Stromal cell of bone marrow (primary cell): Measurements from ENCODE around the gene CEP128.

Source experiments
- DNase-seq: peaks from one replicate; pipeline ENCODE4 v3.0.0-alpha.2; 2012; ENCODE audit warnings: low read depth

Gene CEP128

DNA sequence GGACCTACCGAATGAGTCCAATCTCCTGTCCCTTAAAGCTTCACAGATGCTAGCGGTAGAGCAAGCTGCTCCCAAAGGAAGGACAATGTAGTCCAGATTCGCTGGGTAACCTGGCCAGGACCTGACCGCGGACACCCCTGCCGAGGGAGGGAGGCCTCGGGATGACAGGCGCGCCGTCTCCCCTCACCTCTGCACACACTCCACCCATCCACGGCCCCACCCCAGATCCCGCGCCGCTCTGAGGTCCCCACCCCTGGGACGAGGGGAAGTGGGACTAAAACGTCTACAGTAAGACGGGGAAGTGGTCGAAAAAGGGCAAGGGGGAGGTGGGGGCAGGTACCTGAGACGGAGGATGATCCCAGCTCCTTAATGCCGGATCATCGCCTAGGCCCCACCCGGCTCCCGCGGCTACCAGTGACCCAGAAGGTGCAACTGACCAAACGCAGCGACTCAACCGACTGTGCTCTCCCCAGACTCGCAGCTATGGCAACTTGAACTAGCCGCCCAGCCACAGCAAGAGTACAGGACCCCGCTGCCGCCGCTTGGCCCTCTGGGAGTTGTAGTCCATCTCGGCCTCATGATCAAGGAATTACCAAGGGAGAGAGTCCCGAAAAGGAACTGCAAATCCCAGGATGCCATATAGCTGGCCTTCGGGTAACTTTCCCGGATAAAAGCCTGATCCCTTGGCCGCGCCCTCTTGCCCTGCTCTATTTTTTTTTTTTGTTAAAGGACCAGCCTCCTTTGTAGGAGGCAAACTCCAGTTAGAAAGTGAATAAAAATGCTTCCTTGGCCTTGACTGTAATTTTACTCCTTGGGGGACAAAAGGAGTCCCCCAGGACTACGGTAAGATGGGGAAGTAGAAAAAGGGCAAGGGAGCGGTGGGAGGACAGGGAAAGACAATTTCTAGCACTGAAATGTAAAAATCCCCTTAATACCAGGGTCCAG is at the start of gene CEP128:
CEP128 (minus strand) TSS at position 498 of the 945 bp plus-strand sequence.
- peak; percentile 99 for DNase-seq

DNA sequence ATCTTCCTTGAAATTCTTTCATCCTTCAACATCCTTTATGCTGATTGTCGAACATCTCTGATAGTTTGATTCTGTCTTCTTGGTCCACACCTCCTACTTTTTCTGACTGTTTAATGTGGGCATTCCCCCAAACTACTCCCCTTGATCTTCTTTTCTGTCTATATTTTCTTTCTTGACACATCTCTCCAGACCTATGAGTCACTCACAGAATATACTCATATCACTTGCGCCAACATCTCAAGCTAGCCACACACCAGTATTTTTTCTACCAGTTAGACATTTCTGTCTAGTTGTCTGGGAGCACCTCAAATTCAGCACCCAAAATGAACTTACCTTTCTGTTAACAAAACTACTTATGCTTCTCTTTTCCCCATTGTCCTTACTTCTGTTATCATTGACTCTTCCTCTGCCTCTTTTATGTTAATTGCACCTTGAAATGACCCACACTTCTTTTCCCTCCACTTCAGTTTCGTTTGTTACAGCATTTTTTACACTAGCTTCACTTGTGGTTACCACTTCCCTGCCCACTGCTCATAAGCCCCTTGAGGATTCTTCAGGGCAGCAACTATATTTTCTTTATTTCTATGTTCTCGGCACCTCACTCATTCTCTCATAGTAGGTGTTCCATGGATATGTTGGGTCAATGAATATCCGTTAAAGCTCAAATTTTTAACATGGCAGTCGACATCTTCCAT is 47.3 kb upstream of the CEP128 start:
- no peak for DNase-seq

DNA sequence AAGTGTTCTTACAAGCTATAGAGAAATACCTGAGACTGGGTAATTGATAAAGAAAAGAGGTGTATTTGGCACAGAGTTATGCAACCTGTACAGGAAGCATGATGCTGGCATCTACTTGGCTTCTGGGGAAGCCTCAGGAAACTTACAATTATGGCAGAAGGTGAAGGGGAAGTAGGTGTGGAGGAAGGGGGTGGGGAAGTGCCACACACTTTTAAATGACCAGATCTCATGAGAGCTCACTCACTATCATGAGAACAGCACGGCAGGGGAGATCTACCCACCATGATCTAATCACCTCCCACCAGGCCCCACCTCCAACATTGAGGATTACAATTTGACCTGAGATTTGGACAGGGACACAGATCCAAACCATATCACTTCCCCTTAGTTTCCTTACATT is 46.7 kb upstream of the CEP128 start:
- DNase-seq: no peak

DNA sequence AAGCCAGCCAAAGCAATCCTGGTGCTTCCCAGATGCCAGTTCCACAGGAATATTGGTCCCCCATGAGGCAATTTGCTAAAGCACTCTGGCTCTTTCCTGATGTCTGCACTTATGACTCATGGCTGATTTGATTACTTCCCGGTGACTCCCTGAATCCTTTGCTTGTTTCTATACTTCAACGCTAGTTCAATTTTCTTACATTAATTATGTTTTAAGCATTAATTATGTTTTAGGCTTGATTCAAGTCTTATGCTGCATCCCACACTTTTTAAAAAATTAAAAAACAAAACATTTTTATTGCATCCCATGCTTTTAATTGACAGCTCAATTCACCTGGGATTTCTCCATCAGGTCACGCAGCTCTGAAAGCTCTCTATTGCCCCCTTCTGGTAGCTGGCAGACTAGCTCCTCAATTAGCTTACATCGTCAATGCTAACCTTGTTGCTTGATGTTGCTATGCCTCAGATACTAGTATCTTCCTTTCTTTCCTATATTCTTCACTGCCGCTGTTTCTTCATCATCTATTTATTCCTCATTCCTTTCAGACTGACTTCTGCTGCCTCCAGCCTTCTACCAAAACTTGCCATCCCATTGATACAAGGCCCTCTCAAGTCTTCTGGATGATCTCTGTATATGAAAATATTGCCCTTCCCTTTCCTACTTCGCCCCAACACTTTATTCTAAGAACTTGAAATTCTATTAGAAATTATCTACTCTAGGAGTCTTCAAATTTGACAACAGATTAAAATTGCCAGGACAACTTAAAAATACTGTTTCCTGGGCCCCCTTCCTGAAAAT is 45.9 kb upstream of the CEP128 start:
- peak; percentile 72 for DNase-seq

DNA sequence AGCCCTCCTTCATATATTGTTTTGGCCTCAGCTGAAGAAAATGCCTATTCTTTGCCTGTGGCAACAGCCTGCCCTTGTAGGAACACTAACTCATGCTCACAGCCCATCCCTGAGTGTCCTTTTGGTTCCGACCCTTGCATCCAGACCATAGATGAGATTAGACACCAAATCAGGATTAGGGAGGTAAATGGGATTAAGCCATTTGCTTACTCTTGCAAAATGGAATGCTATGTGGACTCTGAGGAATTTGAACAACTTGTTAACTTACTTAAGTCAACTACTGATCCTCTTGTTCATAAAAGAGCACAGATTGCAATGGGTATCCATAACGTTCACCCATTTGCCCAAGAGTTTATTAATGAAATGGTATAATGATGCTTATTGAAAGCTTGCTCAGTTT is 41.2 kb upstream of the CEP128 start:
- no peak for DNase-seq

DNA sequence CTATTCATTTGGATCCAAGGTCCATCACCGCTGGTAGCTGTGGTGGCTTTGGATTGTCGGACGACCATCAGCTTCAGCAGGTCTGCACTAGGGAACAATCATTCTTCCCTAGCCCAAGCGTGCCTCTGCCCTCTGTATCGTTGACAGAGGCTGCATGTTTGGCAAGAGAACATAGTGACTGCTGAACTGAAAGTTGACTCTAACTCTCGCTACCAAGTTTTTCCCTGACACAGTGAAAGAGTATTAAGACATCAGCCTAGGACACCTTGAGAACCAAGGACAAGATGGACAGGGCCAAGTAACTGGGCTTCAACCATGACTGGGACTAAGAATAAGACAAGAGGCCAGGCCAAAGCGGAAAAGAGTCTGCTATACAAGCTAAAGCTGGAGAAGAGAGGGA is 40.1 kb upstream of the CEP128 start:
- DNase-seq: no peak

DNA sequence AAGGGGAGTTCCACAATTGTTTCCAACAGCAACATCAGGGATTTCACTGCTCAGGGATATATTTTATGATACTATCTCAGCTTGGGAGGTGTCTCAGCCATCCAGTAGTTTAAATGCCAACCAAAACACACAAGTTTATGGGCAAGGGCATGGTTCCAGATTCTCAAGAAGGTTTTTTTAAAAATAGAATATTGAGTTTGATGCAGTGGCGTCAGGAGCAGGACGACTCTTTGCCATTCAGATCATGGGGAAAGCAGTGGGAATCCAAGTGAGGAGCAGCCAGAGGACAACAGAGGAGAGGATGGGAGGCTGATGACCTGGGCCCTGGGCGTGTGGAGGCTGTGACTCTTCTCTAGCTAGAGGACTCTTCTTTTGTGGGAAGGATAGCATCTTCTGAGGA is 39.6 kb upstream of the CEP128 start:
- DNase-seq: peak; percentile 41

DNA sequence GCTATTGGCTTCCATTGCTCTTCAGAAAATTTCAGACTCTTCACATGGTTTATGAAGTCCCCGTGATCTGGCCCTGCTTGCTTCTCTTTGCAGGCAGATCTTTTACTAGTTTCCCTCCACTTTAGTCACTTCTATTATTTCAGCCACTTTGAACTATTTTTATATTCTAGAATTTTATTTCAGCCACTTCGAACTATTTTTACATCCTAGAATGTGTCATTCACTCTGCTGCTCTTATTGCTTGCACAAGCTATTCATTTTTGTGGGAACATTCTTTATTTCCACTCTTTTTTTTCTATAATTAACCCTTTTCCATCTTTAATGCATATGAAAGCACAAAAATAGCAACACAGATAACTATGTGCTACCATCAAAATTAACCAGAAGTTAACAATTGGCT is 38.4 kb upstream of the CEP128 start:
- no peak for DNase-seq

DNA sequence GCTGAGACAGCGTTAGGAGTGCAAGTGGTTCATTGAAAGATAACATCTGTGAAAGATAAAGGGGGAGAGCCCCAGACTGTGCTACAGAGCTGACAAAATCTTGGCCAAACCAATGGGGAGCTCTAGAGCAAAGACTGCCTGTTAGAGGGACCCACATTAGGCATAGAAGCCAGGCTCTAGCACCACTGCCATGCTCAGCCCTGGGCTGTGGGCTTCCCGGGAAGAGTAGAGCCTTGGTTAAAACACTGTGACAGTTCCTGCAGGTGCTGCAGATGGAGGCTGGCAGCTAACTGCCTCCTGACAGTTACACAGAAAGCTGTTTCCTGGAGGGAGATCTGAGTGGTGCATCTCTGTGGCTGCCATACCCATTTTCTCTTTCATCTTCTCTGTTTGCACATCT is 36.9 kb upstream of the CEP128 start:
- DNase-seq: no peak

DNA sequence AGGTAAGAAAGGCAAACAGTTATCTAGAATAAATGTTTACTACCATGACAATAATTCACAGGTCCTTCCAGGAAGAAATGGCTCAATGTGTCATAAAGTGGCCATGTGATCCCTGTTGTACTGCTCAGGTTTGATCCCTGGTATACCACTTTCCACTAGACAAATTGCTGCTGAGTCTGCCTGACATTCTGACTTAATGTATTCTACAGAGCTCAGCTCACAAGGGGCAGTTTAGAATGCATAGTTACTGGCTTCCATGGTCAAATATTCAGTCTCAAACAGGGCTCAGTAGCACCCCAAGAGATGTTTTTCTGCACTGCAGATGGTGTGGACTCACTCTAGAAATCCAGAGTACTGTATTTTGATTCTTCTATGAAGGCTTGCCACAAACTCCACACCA is 35.7 kb upstream of the CEP128 start:
- no peak for DNase-seq

DNA sequence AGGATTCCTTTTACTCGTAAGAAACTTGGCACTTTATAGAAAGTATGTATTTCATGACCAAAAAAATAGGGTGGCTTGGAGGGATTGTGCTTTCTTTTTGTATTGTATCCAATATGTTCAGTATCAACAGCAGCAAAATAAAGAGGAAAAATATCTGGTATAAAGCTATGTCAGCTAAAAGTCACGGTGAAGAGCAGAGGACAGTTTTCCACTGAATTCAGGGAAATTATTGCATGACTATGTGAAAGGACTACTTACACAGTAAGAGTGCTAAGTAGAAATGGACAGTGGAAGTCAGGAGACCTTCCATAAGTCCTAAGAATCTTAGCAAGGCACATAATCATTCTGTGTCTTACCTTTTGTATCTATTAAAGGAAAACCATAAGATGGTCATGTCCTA is 33.1 kb upstream of the CEP128 start:
- no peak for DNase-seq

DNA sequence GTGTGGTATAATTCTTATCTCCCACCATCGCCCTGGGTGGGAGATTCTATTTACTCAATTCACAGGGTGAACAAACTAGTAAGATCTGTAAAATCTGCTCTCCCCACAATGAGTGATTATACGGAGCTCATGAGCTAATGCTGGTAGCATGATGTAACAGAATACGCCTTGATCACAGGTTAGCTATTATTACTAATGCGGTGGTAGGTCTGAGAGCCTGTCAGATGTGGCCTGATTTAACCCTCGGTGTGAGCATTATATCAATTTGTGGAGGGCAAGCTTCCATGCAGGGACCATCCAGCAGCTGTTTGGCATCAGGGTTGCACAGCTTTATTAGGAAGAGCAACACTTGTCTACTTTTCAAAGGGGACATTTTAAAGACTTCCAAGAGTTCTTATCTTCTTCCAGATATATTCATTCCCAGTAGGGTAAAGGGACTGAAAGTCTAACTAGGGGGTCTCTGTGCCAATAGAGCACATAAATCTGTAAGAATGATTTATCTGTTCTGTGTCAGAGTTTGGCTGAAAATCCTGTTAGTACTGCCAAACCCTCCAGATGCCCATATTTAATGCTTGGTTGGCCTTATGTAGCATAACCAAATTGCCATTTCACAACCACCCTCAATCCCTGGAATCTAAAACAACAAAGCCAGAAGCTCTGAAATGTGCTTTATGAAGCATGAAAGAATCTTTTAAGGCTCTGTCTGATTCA is 32.5 kb upstream of the CEP128 start:
- peak; percentile 52 for DNase-seq

DNA sequence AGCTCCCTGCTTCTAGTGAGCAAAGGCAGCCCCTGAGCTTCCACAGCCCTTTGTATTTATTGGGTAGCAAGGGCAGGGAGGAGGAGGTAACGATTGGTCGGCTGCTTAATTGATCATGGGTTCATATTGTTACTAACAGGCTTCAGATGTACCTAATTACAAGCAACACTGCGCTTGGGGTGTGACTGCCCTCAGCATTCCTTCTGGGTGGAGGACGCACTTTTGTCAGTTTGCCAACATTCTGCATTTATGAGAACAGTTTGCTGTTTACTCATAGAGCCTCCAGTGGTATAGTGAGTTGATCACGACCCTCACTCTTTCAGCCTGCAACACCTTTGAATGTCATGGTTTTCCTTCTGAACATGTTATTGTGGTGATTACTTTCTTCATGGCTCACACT is 23.5 kb upstream of the CEP128 start:
- no peak for DNase-seq

DNA sequence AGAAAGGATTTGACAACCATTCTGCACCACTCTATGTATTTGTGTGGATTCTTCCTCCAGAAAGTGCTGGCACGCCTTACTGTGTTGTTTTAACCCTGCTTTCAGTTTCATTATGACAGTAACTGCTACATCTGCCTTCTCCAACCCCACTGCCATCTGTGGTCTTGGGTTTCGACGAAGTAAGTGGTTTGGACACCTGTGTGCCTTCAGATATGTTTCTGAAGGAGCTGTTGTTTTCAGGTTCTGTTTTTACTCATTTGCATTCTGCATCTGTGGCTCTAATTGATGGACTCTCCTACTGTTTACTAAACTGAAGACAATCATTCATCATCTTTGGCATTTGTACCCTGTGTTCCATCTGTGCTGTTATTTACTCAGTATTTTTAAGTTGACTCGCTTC is 18.0 kb upstream of the CEP128 start:
- DNase-seq: no peak

DNA sequence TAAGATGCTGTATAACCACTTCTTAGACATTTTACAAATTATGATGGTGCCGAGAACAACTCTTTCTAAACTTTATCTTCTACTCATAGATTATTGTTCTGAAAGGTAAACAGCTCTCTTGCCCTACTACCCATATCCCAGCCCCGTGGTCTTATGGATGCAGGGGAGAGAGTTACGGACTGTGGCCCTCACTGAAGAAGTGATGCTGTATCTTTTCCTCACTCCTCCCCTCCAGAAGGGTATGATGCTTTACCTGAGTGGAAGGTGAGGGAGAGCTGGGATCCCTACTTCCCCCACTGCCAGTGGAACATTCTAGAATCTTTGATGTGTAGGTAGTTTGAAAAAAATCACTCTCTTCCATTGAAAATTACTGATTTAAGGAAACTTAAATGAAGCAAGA is 17.4 kb upstream of the CEP128 start:
- DNase-seq: no peak

DNA sequence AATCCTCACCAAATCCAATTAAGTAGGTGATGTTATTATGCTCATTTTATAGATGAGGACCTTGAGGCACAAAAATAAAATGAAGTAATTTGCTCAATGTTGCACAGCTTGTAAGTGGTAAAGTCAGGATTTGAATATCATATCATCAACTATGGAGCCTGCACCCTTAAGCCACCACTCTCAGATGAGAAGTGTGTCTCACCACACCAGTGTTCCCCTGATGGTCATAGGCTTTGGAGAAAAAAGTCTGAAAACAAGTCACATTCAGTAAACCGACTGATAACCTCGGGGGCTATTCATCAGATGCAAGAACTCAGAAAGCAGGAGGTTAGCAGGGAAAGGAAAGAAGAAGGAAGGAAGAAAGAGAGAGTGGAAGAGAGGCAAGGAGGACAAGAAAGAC is 16.7 kb upstream of the CEP128 start:
- DNase-seq: no peak

DNA sequence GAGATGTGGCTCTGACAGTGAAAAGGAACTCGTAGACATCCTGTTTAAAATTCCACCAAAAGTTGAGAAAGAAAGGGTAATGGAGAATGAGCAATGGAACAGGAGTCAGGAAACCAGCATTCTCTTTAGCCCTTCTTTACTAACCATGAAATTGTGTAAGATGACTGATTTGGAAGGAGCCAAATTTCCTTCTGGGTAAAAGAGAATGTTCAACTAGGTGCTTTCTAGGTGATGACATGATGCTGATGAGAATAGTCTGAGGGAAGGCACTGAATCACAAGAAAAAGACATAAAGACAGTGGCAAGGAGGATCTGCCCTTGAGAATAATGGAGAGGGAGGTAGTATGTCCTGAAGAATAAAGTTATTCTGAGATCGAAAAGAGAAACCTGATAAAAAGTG is 16.1 kb upstream of the CEP128 start:
- no peak for DNase-seq

DNA sequence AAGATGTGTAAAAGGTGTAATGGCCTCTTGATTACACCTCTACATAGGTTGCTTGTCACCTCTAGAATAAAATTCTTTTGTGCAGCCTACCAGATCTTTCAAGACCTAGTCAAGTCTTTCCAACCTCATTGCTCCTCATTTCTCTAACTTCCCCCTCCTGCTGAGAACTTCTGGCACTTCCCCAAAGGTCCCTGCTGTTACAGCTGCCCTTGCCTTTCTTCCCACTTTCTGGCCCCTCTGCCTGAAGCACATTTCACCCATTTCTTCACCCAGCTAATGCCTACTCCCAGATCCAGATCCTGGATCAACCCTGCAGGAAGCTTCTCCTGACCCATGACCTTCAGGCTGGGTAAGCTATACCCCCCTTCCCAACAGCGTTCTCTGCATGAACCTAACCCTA is 15.4 kb upstream of the CEP128 start:
- no peak for DNase-seq

DNA sequence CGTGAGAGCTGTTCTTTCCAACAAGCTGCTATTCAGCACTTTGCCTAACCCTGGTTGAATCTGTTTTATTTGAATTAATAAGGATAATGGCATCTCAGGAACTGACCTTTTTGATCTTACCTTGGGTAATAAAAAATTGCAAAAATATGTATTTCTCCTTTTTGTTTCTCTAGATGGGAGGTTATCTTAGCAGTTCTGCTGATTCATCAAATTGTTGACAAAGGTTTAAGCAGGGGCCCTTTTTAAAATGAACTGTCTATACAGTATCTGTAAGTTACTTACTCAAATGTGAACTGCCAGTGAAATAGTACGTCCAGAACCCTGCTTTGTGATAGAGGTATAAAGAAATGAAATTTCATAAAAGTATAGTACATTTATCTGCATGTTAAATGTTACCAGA is 14.6 kb upstream of the CEP128 start:
- DNase-seq: no peak

DNA sequence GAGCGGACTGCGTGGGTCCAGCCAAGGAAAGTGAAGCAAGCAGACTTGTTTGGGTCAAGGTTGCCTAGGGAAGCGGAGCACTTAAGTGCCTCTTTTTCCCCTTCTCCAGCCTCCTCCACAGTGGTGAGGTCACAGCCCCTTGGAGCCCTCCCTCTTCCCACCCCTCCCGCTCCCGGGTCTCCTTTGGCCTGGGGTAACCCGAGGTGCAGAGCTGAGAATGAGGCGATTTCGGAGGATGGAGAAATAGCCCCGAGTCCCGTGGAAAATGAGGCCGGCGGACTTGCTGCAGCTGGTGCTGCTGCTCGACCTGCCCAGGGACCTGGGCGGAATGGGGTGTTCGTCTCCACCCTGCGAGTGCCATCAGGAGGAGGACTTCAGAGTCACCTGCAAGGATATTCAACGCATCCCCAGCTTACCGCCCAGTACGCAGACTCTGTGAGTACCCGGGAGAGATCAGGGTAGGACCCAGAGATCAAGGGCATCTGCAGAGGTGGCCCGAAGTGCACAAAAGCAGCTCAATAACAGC is 13.9 kb upstream of the CEP128 start, which contains the start of gene TSHR:
TSHR (plus strand) TSS at position 206 of the 526 bp plus-strand sequence; CDS start at position 266, 60 bp downstream.
- no peak for DNase-seq

DNA sequence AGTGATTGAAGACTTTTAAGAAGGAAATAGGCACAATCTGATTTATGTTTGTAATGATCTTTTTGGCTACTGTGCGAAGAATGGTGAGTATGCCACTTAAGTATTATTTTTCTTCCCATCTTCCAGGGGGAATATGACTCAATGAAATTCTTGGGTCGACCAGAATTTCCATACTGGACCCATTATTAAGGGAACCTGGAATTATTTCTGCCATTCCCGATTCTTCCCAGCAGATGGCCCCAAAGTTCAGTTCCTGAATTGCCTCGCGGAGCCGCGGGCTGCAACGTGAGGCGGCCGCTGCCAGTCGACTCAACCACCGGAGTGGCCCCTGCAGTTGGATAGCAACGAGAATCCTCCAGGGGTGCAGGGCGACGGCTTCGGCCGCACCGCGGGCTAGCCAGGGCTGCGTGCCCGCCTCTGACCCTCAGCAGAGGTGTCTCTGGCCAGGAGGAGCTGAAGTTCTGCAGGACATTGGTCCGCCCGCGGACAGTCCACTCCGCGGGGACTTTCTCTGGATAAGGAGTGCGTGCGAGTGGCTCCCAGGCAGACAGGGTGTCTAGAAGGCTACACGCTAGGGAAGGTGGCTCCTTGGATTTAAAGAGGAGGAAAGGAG is 13.3 kb upstream of the CEP128 start:
- peak; percentile 93 for DNase-seq
